Fibroblast of the conjunctiva (primary cell): ENCODE data around the gene MARK1.

Experiments used
- DNase-seq: peaks from one replicate; pipeline ENCODE4 v3.0.0-alpha.2; 2010; ENCODE audit warnings: low read depth

The MARK1 gene

DNA sequence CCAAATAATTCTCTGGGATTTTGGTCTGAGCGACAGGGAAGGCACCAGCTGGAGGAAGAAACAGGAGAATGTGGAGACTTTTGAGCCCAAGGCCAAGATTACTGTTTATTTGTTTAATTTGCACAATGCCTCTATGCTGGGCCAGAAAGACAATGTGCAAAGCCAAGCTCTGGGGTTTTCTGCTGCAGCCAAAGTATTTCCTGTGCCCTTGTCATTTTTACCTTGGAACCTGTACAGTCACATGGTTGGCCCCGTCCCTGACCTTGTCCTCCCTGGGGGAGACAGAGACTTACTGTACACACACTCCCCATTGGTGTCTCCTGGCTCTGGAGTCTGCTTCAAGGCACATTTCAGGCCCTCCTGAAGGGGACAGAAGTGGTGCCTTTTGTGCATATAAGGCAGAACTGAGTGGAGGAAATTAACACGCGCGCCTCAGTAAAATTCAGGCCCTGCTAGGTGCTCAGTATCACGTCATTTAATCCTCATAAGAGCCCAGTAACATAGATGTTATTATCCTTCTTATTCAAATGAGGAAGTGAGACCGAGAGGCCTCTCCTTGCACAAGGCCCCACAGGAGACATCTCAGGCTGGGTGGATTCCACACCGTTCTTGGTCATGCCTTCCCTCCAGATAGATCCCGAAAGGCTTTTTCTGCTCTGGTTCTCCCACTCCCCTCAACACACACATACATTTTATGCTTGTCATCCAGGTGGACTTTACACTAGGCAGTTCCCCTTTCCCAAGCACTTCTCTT lies 183.3 kb downstream of the MARK1 start:
- DNase-seq: no peak
